ENCODE measurements around the gene ARL6IP4. TPM values are rescaled to one million over a fixed set of nuclear protein-coding genes. Genes with fewer than 3 reads are reported as not detected.
"Not testable (repeated sequence)": the region's sequence is repeated elsewhere in the genome, so short reads cannot be mapped to it uniquely, and the experiment has no call there.

The ARL6IP4 gene
- total RNA-seq, 1 experiment from 2014 or later: 132 TPM

- Histone ChIP-seq H4K5ac (ENCODE audit: insufficient read length, low read depth, low read length) (no peak overlapping the region), H4K8ac (replicated peaks; ENCODE audit: insufficient read length, low read depth, low read length) (no peak overlapping the region), H2AFZ (ENCODE audit: low read length) (no peak overlapping the region), H3K79me2 (ENCODE audit: insufficient read depth, low read length) (no peaks in the 10 kb centered on the region), H4K20me1 (ENCODE audit: control insufficient read depth, insufficient read depth, insufficient read length) (no peaks in the 10 kb centered on the region), H3K4me1 (ENCODE audit: insufficient read depth, low read length) (no peaks in the 10 kb centered on the region), H2BK120ac (ENCODE audit: low read depth, low read length, poor library complexity, severe bottlenecking) (no peak overlapping the region), H3K79me1 (ENCODE audit: insufficient read depth, low read depth, low read length, poor library complexity, severe bottlenecking) (no peaks in the 10 kb centered on the region), H3K27me3 (ENCODE audit: insufficient read depth, low read length) (no peaks in the 10 kb centered on the region), H3K14ac (ENCODE audit: insufficient read depth, low read length) (no peak overlapping the region; the same call in 1 of the 2 replicates), H3K4ac (ENCODE audit: low read depth, low read length) (no peak overlapping the region), H4K91ac (ENCODE audit: insufficient read length, low read depth, low read length) (no peak overlapping the region), H2BK20ac (ENCODE audit: low read depth, low read length, poor library complexity, severe bottlenecking) (no peak overlapping the region), H3K23ac (ENCODE audit: insufficient read length, low read depth, low read length) (no peak overlapping the region), H2BK12ac (ENCODE audit: insufficient read length, low read depth, low read length) (no peak overlapping the region), H3K9ac (ENCODE audit: extremely low read depth, insufficient read length, low read length) (no peak overlapping the region), H3K27ac (ENCODE audit: insufficient read length, low read depth, low read length) (no peak overlapping the region), H3K56ac (ENCODE audit: insufficient read length, low read depth, low read length) (no peak overlapping the region), H2BK15ac (ENCODE audit: low read depth, low read length) (no peak overlapping the region), H2BK5ac (ENCODE audit: insufficient read length, low read length) (no peak overlapping the region), H3T11ph (ENCODE audit: low read length) (no peak overlapping the region), H3K4me2 (ENCODE audit: insufficient read depth, insufficient read length, low read length) (no peak overlapping the region), H3K23me2 (ENCODE audit: insufficient read length, low read depth, low read length, poor library complexity, severe bottlenecking) (no peaks in the 10 kb centered on the region), H3K9me3 (ENCODE audit: control insufficient read depth, low read depth, low read length) (no peaks in the 10 kb centered on the region), H3K18ac (ENCODE audit: insufficient read length, low read depth, low read length) (no peak overlapping the region), H2AK5ac (ENCODE audit: insufficient read length, low read length) (no peak overlapping the region)
- Mint-ChIP-seq H3K4me3 (no peak overlapping the region), H3K9me3 (no peaks in the 10 kb centered on the region), H3K4me1 (0 out of 4 replicates have a peak, but pooled peaks cover 0 to 3% of the 10 kb centered on the region in 2 experiments), H3K36me3 (ENCODE audit: insufficient read depth in 1 of 3, low read depth in 3 of 3) (no peaks in the 10 kb centered on the region; a peak in 2 of 7 replicates), H3K27ac (no peak overlapping the region), H3K27me3 (ENCODE audit: low read depth) (no peaks in the 10 kb centered on the region; the same call in none of the 2 replicates)
- no peak for DNase-seq
- WGBS (ENCODE audit: extremely low coverage, insufficient read length, low lambda C conversion rate): no CpG with 5 or more reads among the region's 19 CpGs
- no peak for TF ChIP-seq CTCF (conservative IDR thresholded peaks at IDR 0.05)
Measured at GRCh38 chr12:123013185-123014095, 33.0 kb downstream of the ARL6IP4 start.

DNA sequence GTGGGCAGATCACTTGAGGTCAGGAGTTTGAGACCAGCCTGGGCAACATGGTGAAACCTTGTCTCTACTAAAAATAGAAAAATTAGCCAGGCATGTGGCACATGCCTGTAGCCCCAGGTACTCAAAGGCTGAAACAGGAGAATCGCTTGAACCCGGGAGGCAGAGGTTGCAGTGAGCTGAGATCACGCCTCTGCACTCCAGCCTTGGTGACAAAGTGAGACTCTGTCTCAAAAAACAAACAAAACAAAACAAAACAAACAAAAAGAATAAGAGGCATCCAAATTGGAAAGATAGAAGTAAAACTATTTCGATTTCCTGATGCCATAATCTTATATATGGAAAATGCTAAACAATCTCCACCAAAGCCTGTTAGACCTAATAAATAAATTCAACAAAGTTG lies 34.0 kb downstream of the ARL6IP4 start:
- H2BK120ac ChIP-seq (ENCODE audit: low read depth, low read length, poor library complexity, severe bottlenecking); H2BK12ac ChIP-seq (ENCODE audit: insufficient read length, low read depth, low read length); H3K79me2 ChIP-seq (ENCODE audit: insufficient read depth, low read length); H3K27ac ChIP-seq (ENCODE audit: insufficient read length, low read depth, low read length); H3K23me2 ChIP-seq (ENCODE audit: insufficient read length, low read depth, low read length, poor library complexity, severe bottlenecking); H3K27me3 Mint-ChIP-seq (ENCODE audit: low read depth); H3K18ac ChIP-seq (ENCODE audit: insufficient read length, low read depth, low read length); H3K36me3 Mint-ChIP-seq (ENCODE audit: insufficient read depth in 1 of 3, low read depth in 3 of 3); H4K91ac ChIP-seq (ENCODE audit: insufficient read length, low read depth, low read length); H3K23ac ChIP-seq (ENCODE audit: insufficient read length, low read depth, low read length); H3K79me1 ChIP-seq (ENCODE audit: insufficient read depth, low read depth, low read length, poor library complexity, severe bottlenecking); H4K20me1 ChIP-seq (ENCODE audit: control insufficient read depth, insufficient read depth, insufficient read length); H4K5ac ChIP-seq (ENCODE audit: insufficient read length, low read depth, low read length); H2AK5ac ChIP-seq (ENCODE audit: insufficient read length, low read length); H2BK15ac ChIP-seq (ENCODE audit: low read depth, low read length); H2BK5ac ChIP-seq (ENCODE audit: insufficient read length, low read length); H3K4me1 Mint-ChIP-seq; H3K56ac ChIP-seq (ENCODE audit: insufficient read length, low read depth, low read length); H2BK20ac ChIP-seq (ENCODE audit: low read depth, low read length, poor library complexity, severe bottlenecking); H3K27ac Mint-ChIP-seq; DNase-seq; H3K4me1 ChIP-seq (ENCODE audit: insufficient read depth, low read length); H3K9me3 Mint-ChIP-seq; H3K4me2 ChIP-seq (ENCODE audit: insufficient read depth, insufficient read length, low read length); H3K14ac ChIP-seq (ENCODE audit: insufficient read depth, low read length); H3K4ac ChIP-seq (ENCODE audit: low read depth, low read length); H3T11ph ChIP-seq (ENCODE audit: low read length); H2AFZ ChIP-seq (ENCODE audit: low read length); H3K9me3 ChIP-seq (ENCODE audit: control insufficient read depth, low read depth, low read length); H3K4me3 Mint-ChIP-seq; H3K9ac ChIP-seq (ENCODE audit: extremely low read depth, insufficient read length, low read length); H4K8ac ChIP-seq (replicated peaks; ENCODE audit: insufficient read length, low read depth, low read length); H3K27me3 ChIP-seq (ENCODE audit: insufficient read depth, low read length): not testable (repeated sequence)
- no CpG with 5 or more reads among the region's 4 CpGs for WGBS (ENCODE audit: extremely low coverage, insufficient read length, low lambda C conversion rate)
